Activated T-cell treated with anti-CD3 and anti-CD28 coated beads, Interleukin-2, amount 50 U/mL, for 48 hours (primary cell): ENCODE results near the gene CDH2.

ENCODE experiments used
- DNase-seq, 2 experiments: peaks; one replicate each; pipeline ENCODE4 v3.0.0-alpha.2; 2020

Gene CDH2

DNA sequence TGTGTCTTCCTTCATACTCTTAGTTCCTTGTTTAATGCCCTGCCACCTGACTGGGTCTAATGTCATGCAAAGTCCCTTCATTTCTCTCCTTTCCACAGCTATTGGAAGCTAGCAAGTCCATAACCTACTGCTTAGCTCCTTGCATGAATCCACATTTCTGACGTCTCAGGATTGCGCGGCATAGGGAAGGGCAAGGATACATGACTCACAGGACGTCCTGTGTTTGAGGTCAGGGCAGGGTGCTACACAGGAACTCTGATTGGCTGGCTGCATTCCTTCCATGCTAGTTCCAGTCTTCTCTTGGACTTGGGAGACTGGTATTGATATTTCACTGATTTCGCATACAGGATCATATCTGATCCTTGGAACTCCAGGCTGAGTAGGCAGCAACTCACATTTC is 137.9 kb downstream of the CDH2 start:
- DNase-seq = no peak

DNA sequence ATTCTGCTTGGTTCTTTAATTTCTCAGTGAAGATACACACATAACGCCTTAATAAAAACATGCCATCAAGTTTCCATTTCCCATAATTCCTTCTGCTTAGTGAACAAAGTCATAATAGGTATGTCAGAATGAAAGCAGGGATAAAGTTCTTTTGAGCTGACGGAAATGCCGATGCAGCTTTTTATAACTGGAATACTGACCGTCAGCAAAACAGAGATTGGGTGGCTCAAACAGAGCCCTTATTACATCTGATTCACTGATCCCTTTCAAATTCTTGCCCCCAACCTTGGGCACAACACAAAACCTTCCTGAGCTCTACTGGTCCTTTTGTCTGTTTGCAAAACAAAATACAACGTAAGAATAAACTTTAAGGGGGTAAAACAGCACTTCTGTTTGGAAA is 140.4 kb downstream of the CDH2 start:
- DNase-seq = no peak

DNA sequence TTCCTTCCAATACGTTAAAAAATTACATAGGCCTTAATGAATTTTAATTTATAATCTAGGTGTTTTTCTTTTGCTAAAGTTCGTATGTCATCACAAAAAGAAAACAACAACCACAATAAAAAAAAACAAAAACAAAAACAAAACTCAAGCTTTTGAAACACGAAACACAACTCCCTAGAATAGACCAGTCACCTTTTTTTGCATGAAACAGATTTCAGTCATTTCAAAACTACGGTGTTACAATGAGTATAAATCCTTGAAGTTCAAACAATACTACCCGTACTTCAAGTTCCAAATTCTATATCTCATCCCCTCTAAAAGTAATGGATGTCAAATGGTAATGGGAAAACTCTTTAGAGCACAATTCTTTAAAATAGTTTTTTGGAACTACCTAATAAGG is 142.4 kb downstream of the CDH2 start:
- DNase-seq = no peak

DNA sequence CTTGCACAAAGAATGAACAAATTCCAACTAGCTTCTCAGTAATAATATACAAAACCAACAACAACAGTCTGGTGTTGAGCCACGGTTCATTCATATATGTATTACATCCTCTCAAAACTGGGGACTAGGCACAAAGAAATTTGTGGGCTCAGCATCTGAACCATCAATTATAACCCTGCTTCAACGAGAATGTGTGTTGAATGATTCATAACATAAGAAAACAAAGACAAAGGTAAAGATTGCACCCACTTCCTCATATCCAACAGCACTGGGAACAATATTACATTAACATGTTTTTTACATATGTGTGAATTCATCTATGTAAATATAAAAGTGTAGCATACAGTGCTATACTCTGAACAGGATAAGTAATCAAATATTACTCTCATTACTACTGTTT is 144.8 kb downstream of the CDH2 start:
- no peak for DNase-seq

DNA sequence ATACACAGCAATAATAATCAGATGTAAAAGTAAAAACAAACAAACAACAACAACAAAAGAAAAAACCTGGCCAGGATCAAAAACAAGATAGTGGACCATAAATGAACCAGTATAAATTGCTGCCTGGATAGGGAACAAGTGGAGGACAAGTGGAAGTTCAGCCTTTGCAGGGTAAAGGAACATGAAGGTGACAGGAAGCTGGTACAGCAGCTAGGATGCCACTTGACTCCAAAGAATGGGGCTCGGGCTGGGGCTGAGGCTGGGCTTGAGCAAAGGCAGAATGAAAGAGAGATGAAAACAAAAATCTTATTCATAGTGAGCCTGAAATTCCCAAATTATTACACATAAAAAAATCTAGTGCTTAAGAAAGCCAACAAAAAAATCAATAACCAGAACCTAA is 146.5 kb downstream of the CDH2 start:
- DNase-seq = no peak

DNA sequence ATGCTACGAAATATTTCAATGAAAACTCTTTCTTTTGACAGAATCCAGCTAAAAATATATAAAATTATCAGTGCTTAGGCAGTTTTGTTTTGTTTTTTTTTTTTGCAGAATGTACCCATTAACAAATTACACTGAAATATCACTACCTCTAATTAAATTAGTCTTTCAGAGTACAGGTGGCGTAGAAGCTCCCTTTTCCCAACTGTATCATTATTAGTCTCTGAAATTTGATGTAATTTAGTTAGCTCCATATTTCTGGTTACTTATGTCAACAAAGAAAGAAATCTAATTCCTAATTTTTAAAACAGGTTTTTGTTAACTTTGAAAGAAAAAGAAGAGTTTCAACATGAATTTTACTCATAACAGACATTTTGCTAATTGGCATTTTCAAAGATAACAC is 149.2 kb downstream of the CDH2 start:
- no peak for DNase-seq

DNA sequence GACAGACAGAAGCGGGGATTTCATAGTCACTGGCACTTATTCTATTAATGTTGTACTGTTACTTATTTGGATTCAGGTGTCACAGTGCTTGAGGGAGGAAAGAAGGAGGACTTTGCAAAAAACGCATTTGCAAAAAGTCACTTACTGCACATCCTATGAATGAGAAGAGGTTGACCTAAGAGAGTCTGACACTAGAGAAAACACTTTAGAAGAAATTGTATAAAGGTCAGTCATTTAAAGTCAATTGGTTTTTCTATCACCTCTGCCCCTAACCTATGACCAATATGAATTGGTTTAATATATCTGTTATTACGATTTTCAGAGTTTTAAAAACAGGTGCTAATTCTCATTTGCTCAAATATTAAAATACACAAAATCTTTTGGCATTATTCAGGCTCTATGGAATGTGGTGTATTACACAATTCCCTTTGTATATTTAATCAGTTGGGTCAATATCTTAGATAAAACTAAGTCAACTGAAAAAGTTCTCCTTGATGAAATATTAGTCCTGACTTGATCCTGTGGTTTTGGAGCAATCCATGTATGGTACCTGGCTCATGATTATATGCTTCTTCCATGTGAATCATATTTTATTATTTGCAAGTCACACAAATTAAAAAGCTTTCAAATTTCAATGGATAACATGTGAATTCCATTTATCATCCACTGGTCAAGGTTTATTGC is 157.4 kb downstream of the CDH2 start:
- no peak for DNase-seq

DNA sequence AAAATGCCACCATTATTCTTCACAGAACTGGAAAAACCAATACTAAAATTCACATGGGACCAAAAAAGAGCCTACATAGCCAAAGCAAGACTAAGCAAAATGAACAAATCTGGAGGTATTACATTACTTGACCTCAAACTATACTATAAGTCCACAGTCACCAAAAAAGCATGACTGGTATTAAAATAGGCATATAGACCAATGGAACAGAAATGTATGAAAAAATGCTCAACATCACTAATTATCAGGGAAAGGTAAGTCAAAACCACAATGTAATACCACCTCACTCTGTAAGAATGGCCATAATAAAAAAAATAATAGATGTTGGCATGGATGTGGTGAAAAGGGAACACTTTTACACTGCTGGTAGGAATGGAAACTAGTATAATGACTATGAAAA is 158.6 kb downstream of the CDH2 start:
- no peak for DNase-seq

DNA sequence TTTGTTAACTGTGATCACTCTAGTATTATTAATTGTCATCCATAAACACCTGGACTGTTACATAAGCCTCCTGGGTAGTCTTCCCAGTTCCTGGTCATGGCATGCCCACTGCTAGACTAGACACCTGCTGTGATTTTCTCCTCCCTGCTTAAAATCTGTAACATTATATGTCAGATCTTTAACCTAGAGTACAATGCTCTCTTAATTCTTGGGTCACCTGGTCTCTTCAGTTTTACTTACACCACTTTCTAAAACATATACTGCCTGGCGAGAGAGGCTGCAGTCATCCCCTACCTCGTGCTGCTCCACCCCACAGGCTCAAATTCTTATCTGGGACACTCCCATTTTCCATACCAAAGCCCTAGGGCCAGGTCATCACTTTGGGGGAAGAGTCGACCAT is 161.3 kb downstream of the CDH2 start:
- DNase-seq = no peak

DNA sequence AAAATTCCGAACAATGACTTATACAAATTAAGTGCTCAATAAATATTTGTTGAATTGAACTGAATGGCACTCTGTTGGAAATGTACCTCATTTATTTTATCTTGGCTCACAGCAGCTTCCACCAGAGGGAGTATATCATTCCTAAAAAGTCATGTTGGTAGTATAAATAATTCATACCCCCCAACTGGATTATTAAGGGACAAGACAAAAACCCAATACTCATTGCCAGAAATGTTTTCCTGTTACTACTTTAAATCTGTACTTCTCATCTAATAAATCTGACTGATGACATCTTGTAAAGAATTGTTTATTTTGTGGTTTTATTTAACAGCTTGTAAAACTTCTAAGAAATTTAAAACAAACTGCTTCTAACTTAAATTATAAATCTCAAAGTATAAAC is 163.9 kb downstream of the CDH2 start:
- DNase-seq = no peak

DNA sequence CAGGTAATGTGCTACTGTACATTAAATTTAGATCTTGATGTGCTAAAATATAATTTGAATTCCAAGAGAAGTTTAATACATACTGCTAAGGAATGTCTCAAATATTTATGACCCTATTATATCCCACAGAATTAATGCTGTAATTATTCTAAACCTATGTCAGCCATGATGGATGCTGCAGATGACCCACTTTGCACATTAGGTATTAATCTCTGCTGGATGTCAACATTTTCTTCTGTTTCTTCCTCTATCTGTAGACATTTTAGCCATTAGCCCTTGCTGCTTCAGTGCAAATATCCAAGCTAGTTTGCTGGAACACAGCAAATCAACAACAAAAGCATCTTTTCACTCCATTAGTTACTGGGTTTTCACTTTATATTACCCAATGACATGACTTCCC is 164.6 kb downstream of the CDH2 start:
- no peak for DNase-seq

DNA sequence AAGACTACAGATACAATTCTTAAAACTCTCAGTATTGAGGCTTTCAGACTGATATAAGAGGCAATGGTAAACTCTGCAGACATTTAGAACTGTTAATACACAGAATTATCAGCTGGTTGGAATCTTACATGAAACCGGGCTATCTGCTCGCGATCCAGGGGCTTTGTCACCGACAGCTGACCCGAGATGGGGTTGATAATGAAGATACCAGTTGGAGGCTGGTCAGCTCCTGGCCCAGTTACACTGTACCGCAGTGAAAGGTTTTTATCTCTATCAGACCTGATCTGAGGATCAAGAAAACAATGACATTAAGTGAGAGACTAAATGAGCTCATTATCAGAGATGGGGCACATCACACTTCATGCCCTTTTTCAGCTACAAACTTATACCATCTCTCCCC is 167.3 kb downstream of the CDH2 start:
- no peak for DNase-seq

DNA sequence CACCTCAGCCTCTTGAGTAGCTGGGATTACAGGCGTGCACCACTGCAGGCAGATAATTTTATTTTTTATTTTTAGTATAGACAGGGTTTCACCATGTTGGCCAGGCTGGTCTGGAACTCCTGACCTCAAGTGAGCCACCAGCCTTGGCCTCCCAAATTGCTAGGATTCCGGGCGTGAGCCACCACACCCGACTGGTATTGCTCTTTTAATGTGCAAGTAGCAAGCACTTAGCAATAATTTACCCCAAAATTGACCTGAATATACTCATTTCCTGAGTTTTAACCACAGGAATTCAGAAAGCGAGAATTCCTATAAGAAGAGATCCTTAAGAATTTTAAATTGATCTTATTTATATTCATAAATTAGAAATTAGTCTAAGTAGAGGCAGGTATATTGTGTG is 169.1 kb downstream of the CDH2 start:
- no peak for DNase-seq

DNA sequence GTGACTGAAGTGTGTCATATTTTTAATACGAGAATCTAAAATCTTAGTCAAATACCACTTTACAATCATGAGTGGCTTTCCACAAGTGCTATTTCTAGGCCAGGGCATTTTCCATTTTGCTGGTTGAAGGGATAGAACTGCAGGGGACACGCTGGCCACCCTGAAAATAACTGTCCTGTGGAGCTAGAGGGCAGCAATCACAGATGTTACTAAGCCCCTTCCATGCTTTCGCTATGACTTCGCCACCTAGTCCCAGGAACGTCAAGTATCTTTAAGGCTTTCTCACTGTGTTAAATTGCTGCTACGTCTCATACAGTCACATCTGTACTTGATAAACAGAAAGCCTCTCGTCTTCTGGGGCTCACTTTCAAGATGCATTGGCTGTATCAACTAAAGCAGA is 171.8 kb downstream of the CDH2 start:
- no peak for DNase-seq

DNA sequence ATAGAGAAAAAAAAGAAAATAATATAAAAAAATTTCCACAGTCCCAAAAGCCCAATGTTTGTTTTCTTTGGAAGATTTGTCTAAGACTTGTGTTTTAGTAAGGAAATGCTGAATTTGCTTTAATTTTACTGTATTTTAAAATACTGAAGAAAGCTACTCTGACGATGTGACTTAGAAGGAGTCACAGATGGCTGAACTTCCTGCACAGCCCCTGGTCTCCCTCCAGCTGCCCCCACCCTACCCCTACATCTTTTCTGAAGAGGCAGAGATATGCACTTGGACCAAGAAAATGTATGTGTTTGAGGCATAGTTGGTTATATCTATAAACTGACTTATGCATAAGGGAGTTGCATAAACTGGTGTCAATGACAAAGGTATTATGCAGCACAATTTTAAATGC is 172.3 kb downstream of the CDH2 start:
- no peak for DNase-seq

DNA sequence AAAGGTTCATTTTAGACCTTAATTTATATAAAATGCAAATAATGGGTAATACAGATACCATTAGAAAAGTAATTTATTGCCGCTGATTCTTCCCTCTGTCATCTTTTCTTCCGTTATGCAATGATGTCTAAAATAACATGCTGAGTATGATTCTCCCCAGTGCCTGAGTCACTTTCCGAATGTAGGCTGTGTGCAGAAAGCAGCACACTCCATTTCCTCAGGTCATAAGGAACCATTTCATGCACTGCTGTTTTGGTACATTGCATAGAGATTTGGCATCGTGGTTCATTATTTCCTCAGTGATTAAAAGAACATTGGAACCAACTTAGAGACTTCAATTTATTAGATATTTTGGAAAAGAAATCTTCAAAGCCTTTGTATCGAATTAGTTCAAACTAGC is 173.5 kb downstream of the CDH2 start:
- no peak for DNase-seq

DNA sequence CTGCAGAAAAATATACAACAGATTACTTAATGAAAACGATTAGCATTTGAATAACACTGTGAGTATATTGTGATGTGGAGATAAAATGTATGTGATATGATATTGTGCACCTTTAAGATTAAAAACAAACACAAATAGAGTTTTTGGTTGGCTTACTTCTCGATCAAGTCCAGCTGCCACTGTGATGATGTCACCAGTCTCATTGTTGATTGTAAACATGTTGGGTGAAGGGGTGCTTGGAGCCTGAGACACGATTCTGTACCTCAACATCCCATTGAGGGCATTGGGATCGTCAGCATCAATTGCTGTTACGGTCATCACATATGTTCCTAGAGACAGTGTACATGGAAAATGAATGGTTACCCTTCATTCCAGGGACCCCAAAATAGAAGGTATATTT is 174.1 kb downstream of the CDH2 start:
- DNase-seq = no peak

DNA sequence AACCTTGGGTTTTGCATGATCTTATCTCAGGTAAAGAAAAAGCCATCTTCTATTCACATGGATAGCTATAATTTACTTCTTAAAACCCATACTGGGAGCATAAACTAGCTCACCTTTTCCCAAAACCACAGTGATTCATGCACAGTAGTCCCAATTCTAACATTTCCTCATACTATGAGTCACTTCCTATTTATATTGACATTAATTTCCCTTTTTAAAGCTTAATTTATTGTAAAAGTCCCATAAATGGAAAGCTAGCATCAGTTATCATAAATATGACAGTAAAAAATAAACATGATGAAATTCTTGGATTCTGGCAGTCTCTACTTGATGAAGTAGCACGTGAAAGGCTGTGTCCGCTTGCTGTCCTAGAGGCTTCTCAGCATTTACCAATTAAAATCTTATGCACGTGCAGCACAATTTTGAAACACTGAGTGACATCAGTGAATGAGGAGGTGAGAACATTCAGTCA is 180.1 kb downstream of the CDH2 start:
- no peak for DNase-seq

DNA sequence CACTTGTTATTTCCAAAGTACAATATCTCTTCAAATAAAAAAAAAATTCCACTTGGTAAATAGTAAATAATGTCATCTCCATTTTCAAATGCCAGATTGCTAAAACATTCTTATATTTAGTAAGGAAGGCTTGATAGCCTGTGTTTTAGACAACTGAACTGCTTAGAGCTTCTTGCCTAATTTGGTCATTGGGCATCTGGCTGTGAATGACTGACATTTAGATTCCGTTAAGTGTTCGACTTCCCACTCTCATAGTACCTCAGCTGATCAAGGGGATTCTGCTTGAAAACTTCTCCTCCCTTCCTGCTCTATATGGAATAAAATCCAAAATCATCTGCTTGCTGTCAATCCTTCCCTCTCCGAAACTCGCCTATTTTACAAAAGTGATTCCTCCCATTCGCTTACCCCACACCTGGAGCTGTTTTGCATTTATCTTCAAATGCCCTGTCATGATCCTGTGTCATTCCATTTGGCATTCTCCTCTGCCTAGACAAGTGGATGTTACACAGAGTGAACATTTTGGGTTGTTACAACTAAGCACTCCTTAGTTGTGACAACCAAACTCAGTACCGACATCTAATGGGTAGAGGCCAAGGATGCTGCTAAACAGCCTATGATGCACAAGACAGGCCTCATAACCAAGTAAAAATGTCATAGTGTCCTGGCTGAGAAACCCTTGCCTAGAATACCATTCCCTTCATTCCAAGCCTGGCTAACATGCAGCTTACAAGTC is 181.0 kb downstream of the CDH2 start:
- DNase-seq = no peak

DNA sequence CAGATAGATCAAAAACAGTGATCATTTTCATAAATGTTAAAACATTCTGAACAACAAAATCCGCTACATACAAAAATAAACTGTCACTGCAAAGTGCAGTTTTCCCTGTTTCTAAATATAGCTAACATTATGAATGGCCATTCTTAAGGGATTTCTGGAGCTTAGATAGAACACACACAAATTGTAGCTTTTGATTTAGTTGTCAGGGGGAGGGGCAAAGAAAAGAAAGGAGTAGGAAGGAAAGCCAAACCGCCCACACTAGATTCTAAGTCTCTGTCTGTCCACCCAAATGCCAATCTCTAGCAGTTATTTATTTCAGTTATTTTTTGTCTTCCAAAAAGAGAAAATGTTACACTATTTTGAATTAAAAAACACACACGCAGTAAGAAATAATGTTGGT is 182.4 kb downstream of the CDH2 start:
- DNase-seq = no peak

DNA sequence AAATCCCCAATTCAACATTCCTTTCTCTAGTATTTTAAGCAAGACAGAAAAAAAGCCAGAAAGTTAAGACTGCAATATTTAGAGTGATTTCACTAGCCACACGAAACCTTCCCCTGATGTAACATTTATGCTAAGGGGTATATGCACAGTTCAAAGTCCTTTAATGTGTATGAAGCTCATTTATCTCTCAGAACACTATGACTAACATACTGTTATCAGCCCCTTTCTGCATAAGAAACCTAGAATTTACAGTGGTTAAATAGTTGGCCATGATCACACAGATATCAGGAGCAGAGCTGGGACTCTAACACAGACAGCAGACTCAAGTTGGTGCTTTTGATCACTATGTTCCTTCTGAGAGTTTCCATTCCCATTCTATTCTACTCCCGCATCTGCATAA is 185.5 kb downstream of the CDH2 start:
- DNase-seq = no peak

DNA sequence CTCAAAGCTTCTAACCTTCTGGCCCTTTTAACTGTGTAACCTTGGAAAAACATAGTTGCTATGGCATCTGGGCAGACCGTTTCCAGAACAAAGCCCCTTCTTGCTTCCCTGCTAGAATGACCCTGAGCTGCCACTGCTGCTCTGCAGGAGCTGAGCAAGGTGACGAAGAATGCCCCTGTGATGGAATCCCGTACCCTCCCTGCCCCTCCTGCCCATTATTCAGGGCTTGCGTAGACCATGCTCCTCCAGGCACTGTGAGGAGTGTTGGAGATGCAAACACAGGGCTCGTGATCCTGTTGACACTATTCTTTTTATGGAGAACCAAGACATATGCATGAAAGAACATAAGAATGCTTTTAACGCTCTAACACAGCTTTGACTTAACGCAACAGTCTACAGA is 191.1 kb downstream of the CDH2 start:
- DNase-seq = no peak

DNA sequence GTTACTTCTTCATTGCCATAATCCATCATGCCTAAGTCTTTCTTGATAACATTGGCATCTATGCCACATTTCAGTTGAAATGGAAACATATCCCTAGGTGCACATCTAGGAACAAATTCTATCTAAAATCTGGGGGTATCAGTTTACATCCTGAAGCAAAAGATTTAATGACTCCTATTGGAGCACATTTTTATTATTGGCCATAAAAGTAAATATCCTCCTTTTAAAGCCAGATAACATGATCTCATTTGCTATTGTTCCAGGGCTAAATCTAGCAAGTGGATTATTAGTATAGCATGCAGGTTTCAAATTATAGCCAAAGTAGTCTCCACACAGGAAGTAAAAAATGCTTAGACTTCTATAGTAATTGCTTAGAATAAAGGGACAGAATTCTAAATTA is 193.2 kb downstream of the CDH2 start:
- DNase-seq = no peak

DNA sequence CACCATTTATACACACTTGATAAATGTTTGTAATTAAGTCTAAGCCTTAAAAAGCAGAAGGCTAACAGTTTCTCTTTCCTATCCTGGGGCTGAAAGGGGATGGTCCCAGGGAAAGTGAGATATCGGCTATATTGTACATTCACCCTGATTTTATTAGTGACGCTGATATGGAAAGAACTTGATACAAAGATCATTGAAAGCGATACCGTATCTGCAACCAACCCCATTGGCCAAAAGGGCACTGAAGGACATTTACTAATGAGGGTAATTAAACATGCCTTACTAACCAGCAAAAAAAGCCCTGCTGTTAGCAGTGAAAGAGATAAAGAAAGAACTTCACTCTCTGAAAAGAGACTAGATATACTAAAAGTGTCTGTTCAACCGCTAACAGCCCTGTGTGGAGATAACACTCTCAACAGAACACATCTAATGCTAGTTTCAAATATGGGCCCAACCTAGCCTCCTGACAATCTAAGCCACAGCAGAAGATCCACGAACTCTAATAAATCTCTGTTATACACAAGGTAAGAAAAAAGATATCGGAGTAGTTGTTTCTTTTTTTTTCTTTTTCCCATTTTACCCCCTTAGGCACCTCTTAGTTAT is 200.0 kb downstream of the CDH2 start:
- no peak for DNase-seq

DNA sequence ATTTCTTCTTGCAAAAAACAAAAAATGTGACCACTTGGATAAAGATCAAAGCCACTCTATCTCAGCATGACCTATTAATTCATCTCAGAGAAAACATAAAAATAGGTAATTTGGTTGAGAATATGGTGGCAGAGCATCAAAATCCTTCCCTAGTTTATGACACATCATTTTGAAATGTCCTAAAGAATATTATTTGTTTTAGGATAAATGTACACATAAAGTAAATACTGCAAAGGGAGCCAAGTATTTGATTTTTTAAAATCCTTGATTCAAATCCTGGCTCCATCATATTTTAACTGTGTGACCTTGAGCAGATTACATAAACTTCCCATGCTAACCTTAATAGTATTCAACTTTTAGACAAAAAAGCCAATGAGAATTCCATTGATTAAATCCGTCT is 206.6 kb downstream of the CDH2 start:
- DNase-seq = no peak
